Nephron (organoid): ENCODE measurements around the gene CEP85.

Experiments
- H3K27ac Mint-ChIP-seq, 3 experiments: 2 replicates each; pipeline ENCODE4 v1.8.0; 2020; ENCODE audit warnings: mixed read lengths in 3 of 3, mild to moderate bottlenecking in 2 of 3, moderate library complexity in 1 of 3
- H3K27me3 Mint-ChIP-seq: 2 replicates; pipeline ENCODE4 v1.8.0; 2021; ENCODE audit warnings: low read depth, mild to moderate bottlenecking, moderate library complexity, mixed read lengths
- H3K36me3 Mint-ChIP-seq: 2 replicates; pipeline ENCODE4 v1.8.0; 2020; ENCODE audit warnings: low read depth, mixed read lengths
- H3K4me1 Mint-ChIP-seq: 2 replicates; pipeline ENCODE4 v1.8.0; 2020; ENCODE audit warnings: mixed read lengths
- H3K4me3 Mint-ChIP-seq, 3 experiments: 2 replicates each; pipeline ENCODE4 v1.8.0; 2020; ENCODE audit warnings: mild to moderate bottlenecking in 3 of 3, mixed read lengths in 3 of 3, moderate library complexity in 2 of 3
- H3K9me3 Mint-ChIP-seq: 2 replicates; pipeline ENCODE4 v1.8.0; 2020; ENCODE audit warnings: mixed read lengths
- TF ChIP-seq, protein P1 (sequence below), 3 experiments: fragments of 200-600 bp; sonication (generic); IDR thresholded peaks; one replicate each; pipeline ENCODE4 v1.5.0; 2021; ENCODE audit warnings: antibody characterized with exemption in 3 of 3; ENCODE audit not compliant: unreplicated experiment in 3 of 3

The CEP85 gene

DNA sequence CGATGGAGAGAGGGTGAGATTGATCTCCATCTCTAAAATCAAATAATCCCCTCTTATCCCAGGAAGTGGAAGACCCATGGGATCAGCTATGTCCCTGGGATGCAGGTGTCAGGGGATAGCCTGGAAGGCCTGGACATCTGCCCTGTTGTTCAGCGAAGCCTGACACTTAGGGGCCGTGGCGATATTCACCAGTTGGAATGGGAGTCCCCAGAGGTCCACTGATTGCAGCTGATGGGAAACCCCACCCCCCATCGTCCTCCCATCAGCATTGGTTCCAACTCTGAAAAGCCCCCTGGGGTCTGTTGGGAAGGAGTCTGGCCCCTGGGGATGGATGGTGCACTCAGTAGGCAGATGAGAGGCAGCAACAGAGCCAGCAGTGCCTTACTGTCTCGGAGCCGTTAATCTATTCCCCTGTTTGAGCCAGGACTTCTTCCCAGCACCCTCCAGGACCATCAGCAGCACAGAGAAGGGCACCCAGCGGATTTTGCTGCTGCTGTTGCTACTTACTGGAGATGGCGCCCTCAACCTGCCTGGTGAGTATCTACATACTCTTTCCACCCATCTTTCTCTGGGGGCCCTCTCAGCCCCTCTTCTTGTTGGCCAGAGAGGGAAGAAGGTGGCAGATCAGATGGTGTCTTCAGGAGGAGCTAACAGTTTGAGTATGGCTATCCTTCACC is 30.2 kb upstream of the CEP85 start:
- Mint-ChIP-seq H3K36me3 (no peaks in the 10 kb centered on the region), H3K4me1 (peaks cover 20% of the 10 kb centered on the region), H3K27ac (no peak overlapping the region), H3K27me3 (peaks cover 9% of the 10 kb centered on the region), H3K9me3 (no peaks in the 10 kb centered on the region), H3K4me3 (no peak overlapping the region)
- TF ChIP-seq, protein P1, sequence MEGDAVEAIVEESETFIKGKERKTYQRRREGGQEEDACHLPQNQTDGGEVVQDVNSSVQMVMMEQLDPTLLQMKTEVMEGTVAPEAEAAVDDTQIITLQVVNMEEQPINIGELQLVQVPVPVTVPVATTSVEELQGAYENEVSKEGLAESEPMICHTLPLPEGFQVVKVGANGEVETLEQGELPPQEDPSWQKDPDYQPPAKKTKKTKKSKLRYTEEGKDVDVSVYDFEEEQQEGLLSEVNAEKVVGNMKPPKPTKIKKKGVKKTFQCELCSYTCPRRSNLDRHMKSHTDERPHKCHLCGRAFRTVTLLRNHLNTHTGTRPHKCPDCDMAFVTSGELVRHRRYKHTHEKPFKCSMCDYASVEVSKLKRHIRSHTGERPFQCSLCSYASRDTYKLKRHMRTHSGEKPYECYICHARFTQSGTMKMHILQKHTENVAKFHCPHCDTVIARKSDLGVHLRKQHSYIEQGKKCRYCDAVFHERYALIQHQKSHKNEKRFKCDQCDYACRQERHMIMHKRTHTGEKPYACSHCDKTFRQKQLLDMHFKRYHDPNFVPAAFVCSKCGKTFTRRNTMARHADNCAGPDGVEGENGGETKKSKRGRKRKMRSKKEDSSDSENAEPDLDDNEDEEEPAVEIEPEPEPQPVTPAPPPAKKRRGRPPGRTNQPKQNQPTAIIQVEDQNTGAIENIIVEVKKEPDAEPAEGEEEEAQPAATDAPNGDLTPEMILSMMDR (IDR thresholded peaks at IDR 0.05; ENCODE audit: unreplicated experiment in 3 of 3) = no peak

DNA sequence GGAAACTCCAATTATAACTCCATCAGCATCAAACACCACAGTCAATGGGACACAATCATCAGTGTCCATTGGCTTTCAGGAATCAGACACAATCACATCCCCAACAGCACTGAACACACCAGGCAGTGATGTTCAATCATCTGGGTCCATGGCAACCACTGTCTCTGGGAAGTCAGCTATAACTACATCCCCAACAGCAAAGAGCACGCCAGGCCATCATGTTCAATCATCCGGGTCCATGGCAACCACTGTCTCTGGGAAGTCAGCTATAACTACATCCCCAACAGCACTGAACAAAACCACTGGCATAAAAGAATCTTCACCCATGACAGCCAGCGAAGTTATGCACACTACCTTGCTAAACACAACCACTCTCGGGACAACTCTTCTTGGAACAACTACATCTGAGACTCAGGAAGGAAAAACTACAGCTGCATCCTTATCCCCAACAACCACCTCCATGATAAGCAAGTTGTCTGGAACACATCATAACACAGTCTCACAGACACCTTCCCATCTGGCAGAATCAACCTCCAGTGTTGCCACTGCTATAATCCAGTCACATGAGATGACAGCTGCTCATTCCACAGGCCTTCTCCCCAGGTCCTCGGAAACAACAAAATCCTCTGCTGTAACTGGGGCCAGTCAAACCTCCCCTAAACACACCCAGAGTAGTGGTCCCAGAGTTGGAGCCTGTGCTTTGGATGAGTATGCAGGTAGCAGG is 23.7 kb upstream of the CEP85 start:
- peaks cover 12% of the 10 kb centered on the region for H3K4me1 Mint-ChIP-seq
- H3K27me3 Mint-ChIP-seq = peaks cover 14% of the 10 kb centered on the region
- no peak overlapping the region for H3K27ac Mint-ChIP-seq
- H3K4me3 Mint-ChIP-seq = no peak overlapping the region
- TF ChIP-seq, protein P1 (IDR thresholded peaks at IDR 0.05; ENCODE audit: unreplicated experiment in 3 of 3) = no peak
- H3K36me3 Mint-ChIP-seq = no peaks in the 10 kb centered on the region
- H3K9me3 Mint-ChIP-seq = no peaks in the 10 kb centered on the region

DNA sequence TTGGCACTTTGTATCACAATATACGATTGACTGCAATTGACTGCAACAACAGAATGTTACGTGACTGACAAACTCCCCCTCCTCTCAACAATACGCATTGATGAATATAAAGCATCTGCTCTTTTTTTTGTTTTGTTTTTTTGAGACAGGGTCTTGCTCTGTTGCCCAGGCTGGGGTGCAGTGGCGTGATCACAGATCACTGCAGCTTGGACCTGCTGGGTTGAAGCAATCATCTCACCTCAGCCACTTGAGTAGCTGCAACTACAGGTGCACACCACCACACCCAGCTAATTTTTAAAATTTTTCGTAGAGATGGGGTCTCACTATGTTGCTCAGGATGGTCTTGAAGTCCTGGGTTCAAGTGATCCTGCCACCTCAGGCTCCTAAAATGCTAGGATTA is 21.3 kb upstream of the CEP85 start:
- Mint-ChIP-seq H3K4me3 (no peak overlapping the region), H3K27ac (no peak overlapping the region)

DNA sequence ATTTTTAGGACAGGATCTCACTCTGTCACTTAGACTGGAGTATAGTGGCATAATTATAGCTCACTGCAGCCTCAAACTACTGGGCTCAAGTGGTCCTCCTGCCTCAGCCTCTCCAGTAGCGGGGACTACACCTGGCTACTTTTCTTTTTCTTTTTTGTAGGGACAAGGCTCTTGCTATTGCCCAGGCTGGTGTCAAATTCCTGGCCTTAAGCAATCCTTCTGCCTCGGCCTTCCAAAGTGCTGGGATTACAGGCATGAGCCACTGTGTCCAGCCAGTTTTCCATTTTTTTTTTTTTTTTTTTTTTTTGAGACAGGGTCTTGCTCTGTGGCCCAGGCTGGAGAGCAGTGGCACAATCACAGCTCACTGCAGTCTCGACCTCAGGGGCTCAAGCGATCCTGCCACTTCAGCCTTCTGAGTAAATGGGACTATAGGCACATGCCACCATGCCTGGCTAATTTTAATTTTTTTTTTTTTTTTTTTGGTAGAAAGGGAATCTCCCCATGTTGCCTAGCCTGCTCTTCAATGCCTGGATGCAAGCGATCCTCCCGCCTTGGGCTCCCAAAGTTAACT is 20.6 kb upstream of the CEP85 start:
- peaks cover 12% of the 10 kb centered on the region for H3K4me1 Mint-ChIP-seq
- H3K36me3 Mint-ChIP-seq = no peaks in the 10 kb centered on the region
- TF ChIP-seq, protein P1 (IDR thresholded peaks at IDR 0.05; ENCODE audit: unreplicated experiment in 3 of 3) = no peak
- H3K27me3 Mint-ChIP-seq = peaks cover 10% of the 10 kb centered on the region
- no peak overlapping the region for H3K4me3 Mint-ChIP-seq
- H3K9me3 Mint-ChIP-seq = no peaks in the 10 kb centered on the region
- H3K27ac Mint-ChIP-seq = no peak overlapping the region

More for the DNA sequence above, 21.3 kb upstream of the CEP85 start:
- Mint-ChIP-seq H3K27me3 (peaks cover 10% of the 10 kb centered on the region), H3K36me3 (no peaks in the 10 kb centered on the region), H3K4me1 (peaks cover 12% of the 10 kb centered on the region), H3K9me3 (no peaks in the 10 kb centered on the region)
- TF ChIP-seq, protein P1 (IDR thresholded peaks at IDR 0.05; ENCODE audit: unreplicated experiment in 3 of 3) = no peak

DNA sequence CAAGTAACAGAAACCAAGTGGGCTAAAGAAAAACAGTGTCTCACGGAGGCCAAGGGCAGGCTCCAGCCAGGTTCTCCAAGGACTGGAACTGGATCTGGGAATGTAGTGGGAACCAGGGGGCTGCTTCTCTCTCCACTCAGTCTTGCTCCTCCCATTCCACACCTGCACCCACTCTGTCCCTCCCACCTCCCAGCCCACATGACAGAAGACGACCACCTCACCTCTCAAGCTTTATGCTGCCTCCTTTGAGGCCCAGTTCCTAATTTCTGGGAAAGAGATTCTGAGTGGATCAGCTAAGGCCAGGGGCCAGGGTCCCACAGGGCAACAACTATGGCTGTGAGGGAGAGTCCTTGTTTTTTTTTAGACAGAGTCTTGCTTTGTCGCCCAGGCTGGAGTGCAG is 18.8 kb upstream of the CEP85 start:
- Mint-ChIP-seq H3K27me3 (peaks cover 7% of the 10 kb centered on the region), H3K27ac (no peak overlapping the region), H3K4me1 (peaks cover 5% of the 10 kb centered on the region), H3K36me3 (no peaks in the 10 kb centered on the region), H3K9me3 (no peaks in the 10 kb centered on the region), H3K4me3 (no peak overlapping the region)
- TF ChIP-seq, protein P1 (IDR thresholded peaks at IDR 0.05; ENCODE audit: unreplicated experiment in 3 of 3) = no peak
